A549 (cell line): Measurements from ENCODE around the gene AKAP11. TPM values are rescaled to one million over a fixed set of nuclear protein-coding genes. Genes with fewer than 3 reads are reported as not detected.

ENCODE experiments used
- ATAC-seq, 2 experiments: fragments of 200-7000 bp in 1 of 2; fragments of >200 bp in 1 of 2; cut with Nextera tagmentation in 1 of 2; cut with Tn5 transposase in 1 of 2; 3 replicates each; pipeline versions ENCODE4 v1.8.0 to v1.9.1; 2018 to 2020; ENCODE audit warnings: mild to moderate bottlenecking in 1 of 2, moderate library complexity in 1 of 2
- CTCF ChIA-PET: fragments of 300-600 bp; sonication (Branson Sonifier 250); formaldehyde crosslinking; extraction: SDS; loops from one replicate; lab custom pipeline; 2021; ENCODE audit warnings: antibody characterized with exemption, inconsistent platforms; lab: Yijun Ruan, JAX
- POLR2A ChIA-PET: fragments of 350-600 bp; formaldehyde crosslinking; extraction: SDS; loops from one replicate; lab custom pipeline; 2021; ENCODE audit warnings: antibody characterized with exemption, inconsistent platforms; lab: Yijun Ruan, JAX
- DNase-seq, 2 experiments: peaks; one replicate each; pipeline versions ENCODE4 v3.0.0 to v3.0.0-alpha.2; 2011 to 2016; ENCODE audit warnings: low read depth in 1 of 2, low spot score in 1 of 2
- FAIRE-seq: peaks from 2 replicates; lab custom pipeline; 2011; peaks lifted over from hg19 to GRCh38; lab: Jason Lieb, UNC
- H3K27ac ChIP-seq, 2 experiments: fragments of >200 bp; sonication (Bioruptor Twin); formaldehyde crosslinking; 3 replicates each; pipeline ENCODE4 v1.5.1; 2016 to 2017
- H3K4me1 ChIP-seq: fragments of >200 bp; sonication (Bioruptor Twin); formaldehyde crosslinking; 3 replicates; pipeline ENCODE4 v1.6.1; 2016
- H3K4me2 ChIP-seq: fragments of >200 bp; sonication (Bioruptor Twin); formaldehyde crosslinking; 3 replicates; pipeline ENCODE4 v1.6.1; 2016
- H3K4me3 ChIP-seq: fragments of >200 bp; sonication (Bioruptor Twin); formaldehyde crosslinking; 3 replicates; pipeline ENCODE4 v1.5.1; 2016
- H3K9me3 ChIP-seq: fragments of >200 bp; sonication (Bioruptor Twin); formaldehyde crosslinking; 3 replicates; pipeline ENCODE4 v1.6.1; 2016
- BHLHE40 ChIP-seq: IDR thresholded peaks from 2 replicates; pipeline ENCODE4 v1.6.1; 2012; ENCODE audit warnings: low read depth, low read length, inconsistent platforms
- CBX8 ChIP-seq: fragments of 200-600 bp; sonication (generic); IDR thresholded peaks from 2 replicates; pipeline ENCODE4 v1.6.1; 2016
- CEBPB ChIP-seq, 2 experiments: fragments of >200 bp in 1 of 2; sonication (Bioruptor Twin) in 1 of 2; formaldehyde crosslinking in 1 of 2; IDR thresholded peaks; 2 replicates each; pipeline ENCODE4 v1.6.1; 2012 to 2016
- CHD2 ChIP-seq: fragments of 150-350 bp; IDR thresholded peaks from 2 replicates; pipeline ENCODE4 v1.6.1; 2014; ENCODE audit warnings: low read length; ENCODE audit not compliant: partially characterized antibody
- EHF ChIP-seq: fragments of 250-450 bp; sonication (Bioruptor Pico); IDR thresholded peaks from 2 replicates; pipeline ENCODE4 v1.5.0; 2020; ENCODE audit warnings: mild to moderate bottlenecking
- FOSB ChIP-seq: fragments of 250-450 bp; sonication (Bioruptor Pico); IDR thresholded peaks from 2 replicates; pipeline ENCODE4 v1.5.0; 2020; ENCODE audit warnings: mild to moderate bottlenecking, moderate library complexity
- GATA3 ChIP-seq: IDR thresholded peaks from 2 replicates; pipeline ENCODE4 v1.6.1; 2012; ENCODE audit warnings: borderline replicate concordance
- HDAC2 ChIP-seq: fragments of 200-600 bp; sonication (generic); IDR thresholded peaks from 2 replicates; pipeline ENCODE4 v1.6.1; 2016
- HES2 ChIP-seq: fragments of >200 bp; sonication (Bioruptor Twin); formaldehyde crosslinking; IDR thresholded peaks from 2 replicates; pipeline ENCODE4 v1.6.1; 2016
- HOXA7 ChIP-seq: fragments of 250-450 bp; sonication (Bioruptor Pico); IDR thresholded peaks from 2 replicates; pipeline ENCODE4 v1.5.0; 2020; ENCODE audit warnings: mild to moderate bottlenecking, moderate library complexity
- HOXB13 ChIP-seq: fragments of 250-450 bp; sonication (Bioruptor Pico); IDR thresholded peaks from 2 replicates; pipeline ENCODE4 v1.5.0; 2020; ENCODE audit warnings: low read depth, mild to moderate bottlenecking, moderate library complexity
- KDM1A ChIP-seq: fragments of 200-600 bp; sonication (generic); IDR thresholded peaks from 2 replicates; pipeline ENCODE4 v1.6.1; 2016; ENCODE audit warnings: low read depth, mild to moderate bottlenecking
- MAFK ChIP-seq: fragments of 450-650 bp; IDR thresholded peaks from 2 replicates; pipeline ENCODE4 v1.6.1; 2014; ENCODE audit not compliant: partially characterized antibody
- MAZ ChIP-seq: fragments of 150-350 bp; IDR thresholded peaks from 2 replicates; pipeline ENCODE4 v1.6.1; 2014; ENCODE audit warnings: antibody characterized with exemption, low read depth, low read length, borderline replicate concordance
- MYC ChIP-seq: IDR thresholded peaks from 2 replicates; pipeline ENCODE4 v1.6.1; 2012; ENCODE audit warnings: mild to moderate bottlenecking, inconsistent platforms, low read length, improper control_type of control experiment, borderline replicate concordance
- NFE2L2 ChIP-seq: fragments of 150-350 bp; conservative IDR thresholded peaks from 2 replicates; pipeline ENCODE4 v1.6.1; 2014; ENCODE audit warnings: low read length
- NPAS2 ChIP-seq: fragments of 250-450 bp; sonication (Bioruptor Pico); IDR thresholded peaks from 2 replicates; pipeline ENCODE4 v1.8.0; 2022; ENCODE audit warnings: mild to moderate bottlenecking, moderate library complexity, borderline replicate concordance
- RFX5 ChIP-seq: fragments of 450-650 bp; IDR thresholded peaks from 2 replicates; pipeline ENCODE4 v1.7.1; 2014; ENCODE audit warnings: antibody characterized with exemption, mild to moderate bottlenecking, moderate library complexity
- ZNF302 ChIP-seq: fragments of 250-450 bp; sonication (Bioruptor Pico); IDR thresholded peaks from 2 replicates; pipeline ENCODE4 v1.9.0; 2021; ENCODE audit warnings: inconsistent platforms, mild to moderate bottlenecking, moderate library complexity
- WGBS: methylation state at CpG from one replicate; pipeline ENCODE4 v1.1.6; 2017; ENCODE audit errors: missing lambda C conversion rate; 5-methylcytosine and 5-hydroxymethylcytosine counted together
- polyA plus RNA-seq, 4 experiments: library from polyadenylated mRNA; depleted of rRNA in 3 of 4; stranded (reverse); fragments of >200 nt; fragmentation: RNase III in 1 of 4; extraction: RNeasy Plus Mini Kit Qiagen cat#74134 plus additional on column Dnase treatment in 1 of 4; gene quantifications; 2 replicates in 3 of 4; 3 replicates in 1 of 4; pipeline ENCODE4 v1.2.3, GENCODE V29; 2011 to 2017
- TF ChIP-seq, protein P1 (sequence below): fragments of 150-350 bp; IDR thresholded peaks from 2 replicates; pipeline ENCODE4 v1.6.1; 2014; ENCODE audit warnings: low read depth, mild to moderate bottlenecking, low read length
- TF ChIP-seq, protein P2 (sequence below): IDR thresholded peaks from 2 replicates; pipeline ENCODE4 v1.6.1; 2012
- TF ChIP-seq, protein P3 (sequence below): IDR thresholded peaks from 2 replicates; pipeline ENCODE4 v1.6.1; 2012; ENCODE audit warnings: low read depth, borderline replicate concordance

The AKAP11 gene
- polyA plus RNA-seq, 2 of the 4 experiments (the other 2 are of a cell fraction): 7.2 to 21.3 TPM

- no peak overlapping the region for H3K4me3 ChIP-seq
- DNase-seq: no peak
- no peak overlapping the region for H3K27ac ChIP-seq
- no peak for ATAC-seq
- H3K9me3 ChIP-seq: no peaks in the 10 kb centered on the region
- ChIA-PET POLR2A (no interaction called here), CTCF (no interaction called here)
- 83% methylated on average over 4 of the region's 4 CpGs for WGBS
- FAIRE-seq: no peak
- H3K4me2 ChIP-seq: no peak overlapping the region
- peaks cover 13% of the 10 kb centered on the region; the same call in 2 of the 3 replicates for H3K4me1 ChIP-seq
- TF ChIP-seq HES2 (no peak), MAZ (no peak), ZNF302 (CRISPR knock-in tag) (no peak), CEBPB (IDR thresholded peaks at IDR 0.05) (no peak), HOXB13 (CRISPR knock-in tag) (no peak), RFX5 (no peak), NFE2L2 (no peak), GATA3 (no peak), KDM1A (no peak), NPAS2 (CRISPR knock-in tag) (no peak), CHD2 (no peak)
- TF ChIP-seq, protein P1, sequence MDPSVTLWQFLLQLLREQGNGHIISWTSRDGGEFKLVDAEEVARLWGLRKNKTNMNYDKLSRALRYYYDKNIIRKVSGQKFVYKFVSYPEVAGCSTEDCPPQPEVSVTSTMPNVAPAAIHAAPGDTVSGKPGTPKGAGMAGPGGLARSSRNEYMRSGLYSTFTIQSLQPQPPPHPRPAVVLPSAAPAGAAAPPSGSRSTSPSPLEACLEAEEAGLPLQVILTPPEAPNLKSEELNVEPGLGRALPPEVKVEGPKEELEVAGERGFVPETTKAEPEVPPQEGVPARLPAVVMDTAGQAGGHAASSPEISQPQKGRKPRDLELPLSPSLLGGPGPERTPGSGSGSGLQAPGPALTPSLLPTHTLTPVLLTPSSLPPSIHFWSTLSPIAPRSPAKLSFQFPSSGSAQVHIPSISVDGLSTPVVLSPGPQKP: no peak
- TF ChIP-seq, protein P2, sequence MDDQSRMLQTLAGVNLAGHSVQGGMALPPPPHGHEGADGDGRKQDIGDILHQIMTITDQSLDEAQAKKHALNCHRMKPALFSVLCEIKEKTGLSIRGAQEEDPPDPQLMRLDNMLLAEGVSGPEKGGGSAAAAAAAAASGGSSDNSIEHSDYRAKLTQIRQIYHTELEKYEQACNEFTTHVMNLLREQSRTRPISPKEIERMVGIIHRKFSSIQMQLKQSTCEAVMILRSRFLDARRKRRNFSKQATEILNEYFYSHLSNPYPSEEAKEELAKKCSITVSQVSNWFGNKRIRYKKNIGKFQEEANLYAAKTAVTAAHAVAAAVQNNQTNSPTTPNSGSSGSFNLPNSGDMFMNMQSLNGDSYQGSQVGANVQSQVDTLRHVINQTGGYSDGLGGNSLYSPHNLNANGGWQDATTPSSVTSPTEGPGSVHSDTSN: no peak
Observed at GRCh38 chr13:42320375-42320787, 48.4 kb downstream of the AKAP11 start.

DNA sequence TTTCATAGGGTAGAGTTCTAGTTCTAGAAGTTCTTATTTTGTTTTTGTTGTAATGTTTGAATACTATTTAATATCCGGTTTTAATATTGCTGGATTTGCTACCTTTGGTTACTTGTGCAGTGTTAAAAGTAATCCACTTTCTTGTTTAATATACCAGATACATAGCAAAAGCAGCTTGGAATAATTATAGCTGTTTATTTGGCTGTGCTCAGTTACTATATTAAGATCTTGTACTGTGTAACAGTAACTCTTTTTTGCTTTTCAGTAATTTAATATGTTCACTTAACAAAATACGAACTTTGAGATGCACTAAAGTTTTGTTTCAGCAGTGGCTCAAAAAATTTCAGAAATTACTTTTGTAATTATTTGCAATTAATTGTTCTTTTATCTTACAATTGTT is 50.9 kb downstream of the AKAP11 start:
- no peak for TF ChIP-seq HDAC2
- no peak for TF ChIP-seq FOSB (CRISPR knock-in tag)
- no peak for TF ChIP-seq BHLHE40
- TF ChIP-seq EHF (CRISPR knock-in tag): no peak
- TF ChIP-seq CBX8: no peak
- no peak for TF ChIP-seq HOXA7
- TF ChIP-seq, protein P3, sequence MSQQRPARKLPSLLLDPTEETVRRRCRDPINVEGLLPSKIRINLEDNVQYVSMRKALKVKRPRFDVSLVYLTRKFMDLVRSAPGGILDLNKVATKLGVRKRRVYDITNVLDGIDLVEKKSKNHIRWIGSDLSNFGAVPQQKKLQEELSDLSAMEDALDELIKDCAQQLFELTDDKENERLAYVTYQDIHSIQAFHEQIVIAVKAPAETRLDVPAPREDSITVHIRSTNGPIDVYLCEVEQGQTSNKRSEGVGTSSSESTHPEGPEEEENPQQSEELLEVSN: no peak
- TF ChIP-seq, protein P2: no peak
- no peak for TF ChIP-seq MAFK
- no peak for TF ChIP-seq MYC
- Histone ChIP-seq H3K4me2 (peak overlapping the region; percentile 29; the same call in 1 of the 3 replicates), H3K4me3 (no peak overlapping the region), H3K27ac (no peak overlapping the region), H3K4me1 (peaks cover 13% of the 10 kb centered on the region; the same call in 2 of the 3 replicates), H3K9me3 (no peaks in the 10 kb centered on the region)
- ChIA-PET POLR2A (no interaction called here), CTCF (interaction anchor here (1.1 kb wide), 1 partner anchor 156 kb away, joined by 3 read pairs; no protein-coding TSS in a partner anchor)
- 48% methylated on average over 2 of the region's 2 CpGs for WGBS
- ATAC-seq (no peak), FAIRE-seq (no peak), DNase-seq (no peak)
